HepG2 (cell line): ENCODE data around the gene DHX16. TPM values are rescaled to one million over a fixed set of nuclear protein-coding genes. Genes with fewer than 3 reads are reported as not detected.
A peak's percentile ranks its signal among the peaks of the same experiment; 100 is the strongest.

Experiments
- KLF9 ChIP-seq: IDR thresholded peaks from 2 replicates; pipeline ENCODE4 v1.6.1; 2016; ENCODE audit warnings: low read depth
- MTF2 ChIP-seq: sonication (generic); formaldehyde crosslinking; IDR thresholded peaks from 2 replicates; pipeline ENCODE4 v1.5.0; 2020; ENCODE audit warnings: missing genetic modification reagents, borderline replicate concordance
- PCBP1 ChIP-seq: fragments of 200-400 bp; formaldehyde crosslinking; IDR thresholded peaks from 2 replicates; pipeline ENCODE4 v1.6.1; 2017; ENCODE audit warnings: mild to moderate bottlenecking, low read depth, low read length, borderline replicate concordance
- RBFOX2 ChIP-seq: fragments of 200-400 bp; formaldehyde crosslinking; IDR thresholded peaks from 2 replicates; pipeline ENCODE4 v1.6.1; 2017; ENCODE audit warnings: low read depth, mild to moderate bottlenecking, low read length
- RFX3 ChIP-seq: IDR thresholded peaks from 2 replicates; pipeline ENCODE4 v1.6.1; 2016; ENCODE audit warnings: missing biosample characterization, missing genetic modification reagents
- SP4 ChIP-seq: sonication (generic); formaldehyde crosslinking; IDR thresholded peaks from 2 replicates; pipeline ENCODE4 v1.8.1; 2023; ENCODE audit warnings: mild to moderate bottlenecking, missing genetic modification reagents
- TOPORS ChIP-seq: sonication (generic); formaldehyde crosslinking; IDR thresholded peaks from 2 replicates; pipeline ENCODE4 v1.8.0; 2023; ENCODE audit warnings: mild to moderate bottlenecking, missing genetic modification reagents
- ZNF20 ChIP-seq: sonication (generic); formaldehyde crosslinking; IDR thresholded peaks from 2 replicates; pipeline ENCODE4 v1.4.0; 2020; ENCODE audit warnings: mild to moderate bottlenecking, moderate library complexity, missing genetic modification reagents
- ZNF577 ChIP-seq: sonication (generic); formaldehyde crosslinking; IDR thresholded peaks from 2 replicates; pipeline ENCODE4 v1.4.0; 2020; ENCODE audit warnings: mild to moderate bottlenecking, low read depth, missing genetic modification reagents, borderline replicate concordance
- ZNF777 ChIP-seq: sonication (generic); formaldehyde crosslinking; IDR thresholded peaks from 2 replicates; pipeline ENCODE4 v1.4.0; 2020; ENCODE audit warnings: missing genetic modification reagents
- polyA plus RNA-seq, 8 experiments: library from polyadenylated mRNA; depleted of rRNA in 3 of 8; stranded (reverse) in 7 of 8; unstranded in 1 of 8; fragments of >200 nt; fragmentation: Illumina TruSeq in 4 of 8; extraction: Trizol in 4 of 8; gene quantifications; 2 replicates each; pipeline versions ENCODE4 v1.2.1 to v1.2.3, GENCODE V29; 2011 to 2016; ENCODE audit warnings: low read depth in 4 of 8, missing spikeins in 1 of 8, mixed read lengths in 1 of 8; ENCODE audit not compliant: insufficient read depth in 1 of 8
- total RNA-seq, 5 experiments: library from RNA; depleted of rRNA; stranded (reverse); fragments of >200 nt; fragmentation: Illumina TruSeq; extraction: Trizol; gene quantifications; 2 replicates each; pipeline ENCODE4 v1.2.3, GENCODE V29; 2016; ENCODE audit warnings: low read depth in 1 of 5
- TF ChIP-seq, protein P1 (sequence below): IDR thresholded peaks from 2 replicates; pipeline ENCODE4 v1.4.0; 2020; ENCODE audit warnings: mild to moderate bottlenecking, missing genetic modification reagents
- TF ChIP-seq, protein P2 (sequence below): sonication (generic); formaldehyde crosslinking; IDR thresholded peaks from 2 replicates; pipeline ENCODE4 v1.4.0; 2020; ENCODE audit warnings: mild to moderate bottlenecking, low read depth, missing genetic modification reagents
- TF ChIP-seq, protein P3 (sequence below): sonication (generic); formaldehyde crosslinking; IDR thresholded peaks from 2 replicates; pipeline ENCODE4 v1.8.0; 2022; ENCODE audit warnings: mild to moderate bottlenecking, missing genetic modification reagents
- TF ChIP-seq, protein P4 (sequence below): IDR thresholded peaks from 2 replicates; pipeline ENCODE4 v1.6.1; 2018; ENCODE audit warnings: missing genetic modification reagents
- TF ChIP-seq, protein P5 (sequence below): sonication (generic); formaldehyde crosslinking; conservative IDR thresholded peaks from 2 replicates; pipeline ENCODE4 v1.8.0; 2022; ENCODE audit warnings: mild to moderate bottlenecking, moderate library complexity, missing genetic modification reagents
- TF ChIP-seq, protein P6 (sequence below): sonication (generic); formaldehyde crosslinking; IDR thresholded peaks from 2 replicates; pipeline ENCODE4 v1.4.0; 2020; ENCODE audit warnings: missing genetic modification reagents; ENCODE audit errors: not compliant biosample characterization

Gene DHX16
- total and polyA plus RNA-seq, 2 of the 13 experiments (the other 11 are each of a cell fraction or from before 2014, with no cell fraction given) = 57.0 to 58.5 TPM

DNA sequence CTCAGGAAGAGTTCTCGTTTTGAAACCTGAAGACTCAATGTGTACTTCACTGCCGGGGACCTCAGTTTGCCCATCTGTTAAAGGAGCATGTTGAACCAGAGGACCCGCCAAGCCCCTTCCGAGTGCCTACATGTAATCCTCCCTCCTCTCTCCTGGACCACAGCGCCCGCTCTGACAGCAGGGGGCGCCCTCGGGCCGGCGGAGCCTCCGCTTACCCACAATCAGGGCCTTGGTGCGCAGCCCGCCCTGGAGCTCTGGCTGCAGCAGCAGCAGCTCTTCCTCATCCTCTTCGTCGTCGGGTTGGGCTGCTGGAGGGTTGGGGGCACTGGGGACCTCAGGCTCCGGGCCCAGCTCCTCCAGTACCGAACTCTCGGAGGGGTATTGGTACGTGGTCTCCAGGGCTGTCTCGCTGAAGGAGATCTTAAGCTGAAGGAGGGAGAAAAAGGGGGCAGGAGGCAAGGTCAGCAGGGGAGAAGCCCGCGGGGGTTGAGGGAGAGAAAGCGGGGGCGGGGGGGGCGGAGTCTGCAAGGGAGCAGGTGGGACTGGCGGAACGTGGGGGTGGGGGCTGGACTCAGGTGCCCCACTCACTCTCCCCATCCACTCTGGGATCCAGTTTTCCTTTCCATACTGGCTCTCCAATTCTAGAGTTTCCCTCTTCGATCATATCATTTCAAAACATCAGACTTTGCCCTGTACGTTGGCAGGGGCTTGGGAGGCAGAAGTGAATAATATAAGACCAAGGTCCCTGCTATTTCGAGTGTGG, 6.3 kb upstream of the DHX16 start (continued):
- TF ChIP-seq, protein P1, sequence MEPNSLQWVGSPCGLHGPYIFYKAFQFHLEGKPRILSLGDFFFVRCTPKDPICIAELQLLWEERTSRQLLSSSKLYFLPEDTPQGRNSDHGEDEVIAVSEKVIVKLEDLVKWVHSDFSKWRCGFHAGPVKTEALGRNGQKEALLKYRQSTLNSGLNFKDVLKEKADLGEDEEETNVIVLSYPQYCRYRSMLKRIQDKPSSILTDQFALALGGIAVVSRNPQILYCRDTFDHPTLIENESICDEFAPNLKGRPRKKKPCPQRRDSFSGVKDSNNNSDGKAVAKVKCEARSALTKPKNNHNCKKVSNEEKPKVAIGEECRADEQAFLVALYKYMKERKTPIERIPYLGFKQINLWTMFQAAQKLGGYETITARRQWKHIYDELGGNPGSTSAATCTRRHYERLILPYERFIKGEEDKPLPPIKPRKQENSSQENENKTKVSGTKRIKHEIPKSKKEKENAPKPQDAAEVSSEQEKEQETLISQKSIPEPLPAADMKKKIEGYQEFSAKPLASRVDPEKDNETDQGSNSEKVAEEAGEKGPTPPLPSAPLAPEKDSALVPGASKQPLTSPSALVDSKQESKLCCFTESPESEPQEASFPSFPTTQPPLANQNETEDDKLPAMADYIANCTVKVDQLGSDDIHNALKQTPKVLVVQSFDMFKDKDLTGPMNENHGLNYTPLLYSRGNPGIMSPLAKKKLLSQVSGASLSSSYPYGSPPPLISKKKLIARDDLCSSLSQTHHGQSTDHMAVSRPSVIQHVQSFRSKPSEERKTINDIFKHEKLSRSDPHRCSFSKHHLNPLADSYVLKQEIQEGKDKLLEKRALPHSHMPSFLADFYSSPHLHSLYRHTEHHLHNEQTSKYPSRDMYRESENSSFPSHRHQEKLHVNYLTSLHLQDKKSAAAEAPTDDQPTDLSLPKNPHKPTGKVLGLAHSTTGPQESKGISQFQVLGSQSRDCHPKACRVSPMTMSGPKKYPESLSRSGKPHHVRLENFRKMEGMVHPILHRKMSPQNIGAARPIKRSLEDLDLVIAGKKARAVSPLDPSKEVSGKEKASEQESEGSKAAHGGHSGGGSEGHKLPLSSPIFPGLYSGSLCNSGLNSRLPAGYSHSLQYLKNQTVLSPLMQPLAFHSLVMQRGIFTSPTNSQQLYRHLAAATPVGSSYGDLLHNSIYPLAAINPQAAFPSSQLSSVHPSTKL (CRISPR knock-in tag) = peak; percentile 67
- TF ChIP-seq, protein P2, sequence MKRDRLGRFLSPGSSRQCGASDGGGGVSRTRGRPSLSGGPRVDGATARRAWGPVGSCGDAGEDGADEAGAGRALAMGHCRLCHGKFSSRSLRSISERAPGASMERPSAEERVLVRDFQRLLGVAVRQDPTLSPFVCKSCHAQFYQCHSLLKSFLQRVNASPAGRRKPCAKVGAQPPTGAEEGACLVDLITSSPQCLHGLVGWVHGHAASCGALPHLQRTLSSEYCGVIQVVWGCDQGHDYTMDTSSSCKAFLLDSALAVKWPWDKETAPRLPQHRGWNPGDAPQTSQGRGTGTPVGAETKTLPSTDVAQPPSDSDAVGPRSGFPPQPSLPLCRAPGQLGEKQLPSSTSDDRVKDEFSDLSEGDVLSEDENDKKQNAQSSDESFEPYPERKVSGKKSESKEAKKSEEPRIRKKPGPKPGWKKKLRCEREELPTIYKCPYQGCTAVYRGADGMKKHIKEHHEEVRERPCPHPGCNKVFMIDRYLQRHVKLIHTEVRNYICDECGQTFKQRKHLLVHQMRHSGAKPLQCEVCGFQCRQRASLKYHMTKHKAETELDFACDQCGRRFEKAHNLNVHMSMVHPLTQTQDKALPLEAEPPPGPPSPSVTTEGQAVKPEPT (CRISPR knock-in tag) = no peak
- TF ChIP-seq, protein P3, sequence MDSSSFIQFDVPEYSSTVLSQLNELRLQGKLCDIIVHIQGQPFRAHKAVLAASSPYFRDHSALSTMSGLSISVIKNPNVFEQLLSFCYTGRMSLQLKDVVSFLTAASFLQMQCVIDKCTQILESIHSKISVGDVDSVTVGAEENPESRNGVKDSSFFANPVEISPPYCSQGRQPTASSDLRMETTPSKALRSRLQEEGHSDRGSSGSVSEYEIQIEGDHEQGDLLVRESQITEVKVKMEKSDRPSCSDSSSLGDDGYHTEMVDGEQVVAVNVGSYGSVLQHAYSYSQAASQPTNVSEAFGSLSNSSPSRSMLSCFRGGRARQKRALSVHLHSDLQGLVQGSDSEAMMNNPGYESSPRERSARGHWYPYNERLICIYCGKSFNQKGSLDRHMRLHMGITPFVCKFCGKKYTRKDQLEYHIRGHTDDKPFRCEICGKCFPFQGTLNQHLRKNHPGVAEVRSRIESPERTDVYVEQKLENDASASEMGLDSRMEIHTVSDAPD (CRISPR knock-in tag) = peak; percentile 66; the same call in 1 of the 2 replicates
- TF ChIP-seq ZNF577 (no peak), ZNF20 (CRISPR knock-in tag) (no peak), RFX3 (CRISPR knock-in tag) (no peak), RBFOX2 (no peak), ZNF777 (peak; percentile 89), TOPORS (CRISPR knock-in tag) (0 out of 2 replicates have a peak, but pooled peaks have one; percentile 21), KLF9 (no peak), SP4 (CRISPR knock-in tag) (peak; percentile 65; the same call in 1 of the 2 replicates), MTF2 (CRISPR knock-in tag) (no peak), PCBP1 (no peak)
- TF ChIP-seq, protein P4, sequence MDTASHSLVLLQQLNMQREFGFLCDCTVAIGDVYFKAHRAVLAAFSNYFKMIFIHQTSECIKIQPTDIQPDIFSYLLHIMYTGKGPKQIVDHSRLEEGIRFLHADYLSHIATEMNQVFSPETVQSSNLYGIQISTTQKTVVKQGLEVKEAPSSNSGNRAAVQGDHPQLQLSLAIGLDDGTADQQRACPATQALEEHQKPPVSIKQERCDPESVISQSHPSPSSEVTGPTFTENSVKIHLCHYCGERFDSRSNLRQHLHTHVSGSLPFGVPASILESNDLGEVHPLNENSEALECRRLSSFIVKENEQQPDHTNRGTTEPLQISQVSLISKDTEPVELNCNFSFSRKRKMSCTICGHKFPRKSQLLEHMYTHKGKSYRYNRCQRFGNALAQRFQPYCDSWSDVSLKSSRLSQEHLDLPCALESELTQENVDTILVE (CRISPR knock-in tag) = peak; percentile 77
- TF ChIP-seq, protein P5, sequence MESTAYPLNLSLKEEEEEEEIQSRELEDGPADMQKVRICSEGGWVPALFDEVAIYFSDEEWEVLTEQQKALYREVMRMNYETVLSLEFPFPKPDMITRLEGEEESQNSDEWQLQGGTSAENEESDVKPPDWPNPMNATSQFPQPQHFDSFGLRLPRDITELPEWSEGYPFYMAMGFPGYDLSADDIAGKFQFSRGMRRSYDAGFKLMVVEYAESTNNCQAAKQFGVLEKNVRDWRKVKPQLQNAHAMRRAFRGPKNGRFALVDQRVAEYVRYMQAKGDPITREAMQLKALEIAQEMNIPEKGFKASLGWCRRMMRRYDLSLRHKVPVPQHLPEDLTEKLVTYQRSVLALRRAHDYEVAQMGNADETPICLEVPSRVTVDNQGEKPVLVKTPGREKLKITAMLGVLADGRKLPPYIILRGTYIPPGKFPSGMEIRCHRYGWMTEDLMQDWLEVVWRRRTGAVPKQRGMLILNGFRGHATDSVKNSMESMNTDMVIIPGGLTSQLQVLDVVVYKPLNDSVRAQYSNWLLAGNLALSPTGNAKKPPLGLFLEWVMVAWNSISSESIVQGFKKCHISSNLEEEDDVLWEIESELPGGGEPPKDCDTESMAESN (CRISPR knock-in tag) = peak; percentile 28; the same call in 1 of the 2 replicates
- TF ChIP-seq, protein P6, sequence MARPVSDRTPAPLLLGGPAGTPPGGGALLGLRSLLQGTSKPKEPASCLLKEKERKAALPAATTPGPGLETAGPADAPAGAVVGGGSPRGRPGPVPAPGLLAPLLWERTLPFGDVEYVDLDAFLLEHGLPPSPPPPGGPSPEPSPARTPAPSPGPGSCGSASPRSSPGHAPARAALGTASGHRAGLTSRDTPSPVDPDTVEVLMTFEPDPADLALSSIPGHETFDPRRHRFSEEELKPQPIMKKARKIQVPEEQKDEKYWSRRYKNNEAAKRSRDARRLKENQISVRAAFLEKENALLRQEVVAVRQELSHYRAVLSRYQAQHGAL = no peak
